ENCODE data around the gene FAM227A.

The FAM227A gene

DNA sequence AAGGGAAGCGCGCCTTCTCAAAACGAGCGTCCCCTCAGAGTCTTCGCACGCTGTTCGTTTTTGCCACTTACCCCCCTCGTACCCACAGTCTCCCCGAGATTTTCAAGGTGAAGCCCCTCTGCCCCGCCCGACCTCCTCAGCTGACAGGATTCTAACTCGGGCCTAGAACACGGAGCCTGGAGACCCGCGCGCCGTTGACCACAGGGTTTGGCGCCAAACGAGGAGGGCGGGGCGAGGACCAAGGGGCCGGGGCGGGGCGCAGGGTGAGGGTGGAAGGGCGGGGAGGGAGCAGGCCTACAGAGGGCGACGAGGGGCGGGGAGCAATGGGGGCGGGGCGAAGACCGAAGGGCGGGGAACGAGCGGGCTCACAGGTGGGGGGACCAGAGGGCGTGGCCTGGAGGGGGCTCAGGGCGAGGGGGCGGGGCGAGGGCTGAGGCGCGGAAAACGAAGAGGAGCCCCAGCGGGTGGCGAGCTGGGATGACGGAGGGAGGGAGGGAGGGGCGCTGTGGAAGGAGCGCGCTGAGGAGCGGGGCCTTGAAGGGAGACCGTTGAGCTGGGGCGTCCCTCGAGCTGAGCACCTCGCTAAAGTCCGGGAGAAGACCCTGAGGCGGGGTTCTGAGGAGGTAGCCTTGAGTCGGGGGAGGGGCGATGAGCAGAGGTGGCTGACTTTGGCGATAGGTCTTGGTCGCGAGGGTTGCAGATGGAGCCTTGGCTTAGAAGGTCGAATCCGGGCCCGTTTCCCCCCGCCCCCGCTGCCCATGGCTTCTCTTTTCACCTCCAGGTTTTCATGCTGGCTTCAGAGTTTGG is 86.0 kb downstream of the FAM227A start, which contains the start of gene DMC1 (continued):
- TF ChIP-seq ZNF792 (tag by site-specific recombination; IDR thresholded peaks at IDR 0.05) (no peak), ZNF239 (tag by site-specific recombination; IDR thresholded peaks at IDR 0.05) (no peak), ZNF133 (tag by site-specific recombination; IDR thresholded peaks at IDR 0.05) (no peak), SP2 (tag by site-specific recombination; IDR thresholded peaks at IDR 0.05) (peak; percentile 58), SALL2 (tag by site-specific recombination; IDR thresholded peaks at IDR 0.05; ENCODE audit: borderline replicate concordance) (no peak), ZNF837 (tag by site-specific recombination; IDR thresholded peaks at IDR 0.05) (no peak), SETDB1 (IDR thresholded peaks at IDR 0.05; ENCODE audit: insufficient read length, low read length) (no peak), KLF7 (tag by site-specific recombination; IDR thresholded peaks at IDR 0.05; ENCODE audit: borderline replicate concordance) (no peak), YY1 (tag by site-specific recombination; IDR thresholded peaks at IDR 0.05) (peak; percentile 61; the same call in 1 of the 2 replicates), ZNF248 (tag by site-specific recombination; IDR thresholded peaks at IDR 0.05) (no peak), ZBTB20 (tag by site-specific recombination; IDR thresholded peaks at IDR 0.05) (peak; percentile 55; the same call in 1 of the 2 replicates), TRIM28 (IDR thresholded peaks at IDR 0.05; ENCODE audit: borderline replicate concordance, low read length) (no peak), ZNF521 (tag by site-specific recombination; IDR thresholded peaks at IDR 0.05) (no peak), ZNF274 (IDR thresholded peaks at IDR 0.05; ENCODE audit: low read length) (no peak), ZNF274 (tag by site-specific recombination; IDR thresholded peaks at IDR 0.05; ENCODE audit: borderline replicate concordance) (no peak), ZNF341 (tag by site-specific recombination; IDR thresholded peaks at IDR 0.05; ENCODE audit: low read depth) (no peak), ZNF585B (tag by site-specific recombination; IDR thresholded peaks at IDR 0.05) (no peak), ZNF776 (tag by site-specific recombination; IDR thresholded peaks at IDR 0.05; ENCODE audit: borderline replicate concordance) (no peak), ZNF701 (tag by site-specific recombination; IDR thresholded peaks at IDR 0.05) (peak; percentile 68; the same call in 1 of the 2 replicates), ZNF335 (tag by site-specific recombination; conservative IDR thresholded peaks at IDR 0.05) (peak; percentile 80; the same call in 1 of the 2 replicates), ZNF23 (tag by site-specific recombination; IDR thresholded peaks at IDR 0.05; ENCODE audit: borderline replicate concordance) (no peak), ZNF555 (tag by site-specific recombination; conservative IDR thresholded peaks at IDR 0.05) (no peak), ZNF433 (tag by site-specific recombination; IDR thresholded peaks at IDR 0.05; ENCODE audit: low read depth) (no peak)
- TF ChIP-seq, protein P1, sequence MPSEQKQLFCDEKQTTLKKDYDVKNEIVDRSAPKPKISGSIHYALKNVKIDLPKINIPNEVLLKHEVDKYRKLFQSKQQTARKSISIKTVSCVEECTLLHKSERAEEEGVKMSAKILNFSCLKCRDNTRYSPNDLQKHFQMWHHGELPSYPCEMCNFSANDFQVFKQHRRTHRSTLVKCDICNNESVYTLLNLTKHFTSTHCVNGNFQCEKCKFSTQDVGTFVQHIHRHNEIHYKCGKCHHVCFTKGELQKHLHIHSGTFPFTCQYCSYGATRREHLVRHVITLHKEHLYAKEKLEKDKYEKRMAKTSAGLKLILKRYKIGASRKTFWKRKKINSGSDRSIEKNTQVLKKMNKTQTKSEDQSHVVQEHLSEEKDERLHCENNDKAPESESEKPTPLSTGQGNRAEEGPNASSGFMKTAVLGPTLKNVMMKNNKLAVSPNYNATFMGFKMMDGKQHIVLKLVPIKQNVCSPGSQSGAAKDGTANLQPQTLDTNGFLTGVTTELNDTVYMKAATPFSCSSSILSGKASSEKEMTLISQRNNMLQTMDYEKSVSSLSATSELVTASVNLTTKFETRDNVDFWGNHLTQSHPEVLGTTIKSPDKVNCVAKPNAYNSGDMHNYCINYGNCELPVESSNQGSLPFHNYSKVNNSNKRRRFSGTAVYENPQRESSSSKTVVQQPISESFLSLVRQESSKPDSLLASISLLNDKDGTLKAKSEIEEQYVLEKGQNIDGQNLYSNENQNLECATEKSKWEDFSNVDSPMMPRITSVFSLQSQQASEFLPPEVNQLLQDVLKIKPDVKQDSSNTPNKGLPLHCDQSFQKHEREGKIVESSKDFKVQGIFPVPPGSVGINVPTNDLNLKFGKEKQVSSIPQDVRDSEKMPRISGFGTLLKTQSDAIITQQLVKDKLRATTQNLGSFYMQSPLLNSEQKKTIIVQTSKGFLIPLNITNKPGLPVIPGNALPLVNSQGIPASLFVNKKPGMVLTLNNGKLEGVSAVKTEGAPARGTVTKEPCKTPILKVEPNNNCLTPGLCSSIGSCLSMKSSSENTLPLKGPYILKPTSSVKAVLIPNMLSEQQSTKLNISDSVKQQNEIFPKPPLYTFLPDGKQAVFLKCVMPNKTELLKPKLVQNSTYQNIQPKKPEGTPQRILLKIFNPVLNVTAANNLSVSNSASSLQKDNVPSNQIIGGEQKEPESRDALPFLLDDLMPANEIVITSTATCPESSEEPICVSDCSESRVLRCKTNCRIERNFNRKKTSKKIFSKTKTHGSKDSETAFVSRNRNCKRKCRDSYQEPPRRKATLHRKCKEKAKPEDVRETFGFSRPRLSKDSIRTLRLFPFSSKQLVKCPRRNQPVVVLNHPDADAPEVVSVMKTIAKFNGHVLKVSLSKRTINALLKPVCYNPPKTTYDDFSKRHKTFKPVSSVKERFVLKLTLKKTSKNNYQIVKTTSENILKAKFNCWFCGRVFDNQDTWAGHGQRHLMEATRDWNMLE (tag by site-specific recombination; conservative IDR thresholded peaks at IDR 0.05; ENCODE audit: low read depth) = no peak
- TF ChIP-seq, protein P2, sequence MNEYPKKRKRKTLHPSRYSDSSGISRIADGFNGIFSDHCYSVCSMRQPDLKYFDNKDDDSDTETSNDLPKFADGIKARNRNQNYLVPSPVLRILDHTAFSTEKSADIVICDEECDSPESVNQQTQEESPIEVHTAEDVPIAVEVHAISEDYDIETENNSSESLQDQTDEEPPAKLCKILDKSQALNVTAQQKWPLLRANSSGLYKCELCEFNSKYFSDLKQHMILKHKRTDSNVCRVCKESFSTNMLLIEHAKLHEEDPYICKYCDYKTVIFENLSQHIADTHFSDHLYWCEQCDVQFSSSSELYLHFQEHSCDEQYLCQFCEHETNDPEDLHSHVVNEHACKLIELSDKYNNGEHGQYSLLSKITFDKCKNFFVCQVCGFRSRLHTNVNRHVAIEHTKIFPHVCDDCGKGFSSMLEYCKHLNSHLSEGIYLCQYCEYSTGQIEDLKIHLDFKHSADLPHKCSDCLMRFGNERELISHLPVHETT (tag by site-specific recombination; IDR thresholded peaks at IDR 0.05) = 0 out of 2 replicates have a peak, but pooled peaks have one; percentile 14
- TF ChIP-seq, protein P3, sequence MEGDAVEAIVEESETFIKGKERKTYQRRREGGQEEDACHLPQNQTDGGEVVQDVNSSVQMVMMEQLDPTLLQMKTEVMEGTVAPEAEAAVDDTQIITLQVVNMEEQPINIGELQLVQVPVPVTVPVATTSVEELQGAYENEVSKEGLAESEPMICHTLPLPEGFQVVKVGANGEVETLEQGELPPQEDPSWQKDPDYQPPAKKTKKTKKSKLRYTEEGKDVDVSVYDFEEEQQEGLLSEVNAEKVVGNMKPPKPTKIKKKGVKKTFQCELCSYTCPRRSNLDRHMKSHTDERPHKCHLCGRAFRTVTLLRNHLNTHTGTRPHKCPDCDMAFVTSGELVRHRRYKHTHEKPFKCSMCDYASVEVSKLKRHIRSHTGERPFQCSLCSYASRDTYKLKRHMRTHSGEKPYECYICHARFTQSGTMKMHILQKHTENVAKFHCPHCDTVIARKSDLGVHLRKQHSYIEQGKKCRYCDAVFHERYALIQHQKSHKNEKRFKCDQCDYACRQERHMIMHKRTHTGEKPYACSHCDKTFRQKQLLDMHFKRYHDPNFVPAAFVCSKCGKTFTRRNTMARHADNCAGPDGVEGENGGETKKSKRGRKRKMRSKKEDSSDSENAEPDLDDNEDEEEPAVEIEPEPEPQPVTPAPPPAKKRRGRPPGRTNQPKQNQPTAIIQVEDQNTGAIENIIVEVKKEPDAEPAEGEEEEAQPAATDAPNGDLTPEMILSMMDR (tag by site-specific recombination; IDR thresholded peaks at IDR 0.05) = no peak
- TF ChIP-seq, protein P4, sequence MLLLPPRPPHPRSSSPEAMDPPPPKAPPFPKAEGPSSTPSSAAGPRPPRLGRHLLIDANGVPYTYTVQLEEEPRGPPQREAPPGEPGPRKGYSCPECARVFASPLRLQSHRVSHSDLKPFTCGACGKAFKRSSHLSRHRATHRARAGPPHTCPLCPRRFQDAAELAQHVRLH (tag by site-specific recombination; IDR thresholded peaks at IDR 0.05) = 0 out of 2 replicates have a peak, but pooled peaks have one; percentile 16
- TF ChIP-seq, protein P5, sequence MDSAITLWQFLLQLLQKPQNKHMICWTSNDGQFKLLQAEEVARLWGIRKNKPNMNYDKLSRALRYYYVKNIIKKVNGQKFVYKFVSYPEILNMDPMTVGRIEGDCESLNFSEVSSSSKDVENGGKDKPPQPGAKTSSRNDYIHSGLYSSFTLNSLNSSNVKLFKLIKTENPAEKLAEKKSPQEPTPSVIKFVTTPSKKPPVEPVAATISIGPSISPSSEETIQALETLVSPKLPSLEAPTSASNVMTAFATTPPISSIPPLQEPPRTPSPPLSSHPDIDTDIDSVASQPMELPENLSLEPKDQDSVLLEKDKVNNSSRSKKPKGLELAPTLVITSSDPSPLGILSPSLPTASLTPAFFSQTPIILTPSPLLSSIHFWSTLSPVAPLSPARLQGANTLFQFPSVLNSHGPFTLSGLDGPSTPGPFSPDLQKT (IDR thresholded peaks at IDR 0.05; ENCODE audit: borderline replicate concordance, low read depth, low read length) = no peak
- TF ChIP-seq, protein P6, sequence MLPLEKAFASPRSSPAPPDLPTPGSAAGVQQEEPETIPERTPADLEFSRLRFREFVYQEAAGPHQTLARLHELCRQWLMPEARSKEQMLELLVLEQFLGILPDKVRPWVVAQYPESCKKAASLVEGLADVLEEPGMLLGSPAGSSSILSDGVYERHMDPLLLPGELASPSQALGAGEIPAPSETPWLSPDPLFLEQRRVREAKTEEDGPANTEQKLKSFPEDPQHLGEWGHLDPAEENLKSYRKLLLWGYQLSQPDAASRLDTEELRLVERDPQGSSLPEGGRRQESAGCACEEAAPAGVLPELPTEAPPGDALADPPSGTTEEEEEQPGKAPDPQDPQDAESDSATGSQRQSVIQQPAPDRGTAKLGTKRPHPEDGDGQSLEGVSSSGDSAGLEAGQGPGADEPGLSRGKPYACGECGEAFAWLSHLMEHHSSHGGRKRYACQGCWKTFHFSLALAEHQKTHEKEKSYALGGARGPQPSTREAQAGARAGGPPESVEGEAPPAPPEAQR (tag by site-specific recombination; IDR thresholded peaks at IDR 0.05) = no peak

Measured in HEK293 (cell line).